GM18507 (cell line): ENCODE measurements around the gene PER2.
A peak's percentile ranks its signal among the peaks of the same experiment; 100 is the strongest.
"Not testable (repeated sequence)": the region's sequence is repeated elsewhere in the genome, so short reads cannot be mapped to it uniquely, and the experiment has no call there.

Experiments used
- DNase-seq: peaks from one replicate; pipeline ENCODE4 v3.0.0; 2011; ENCODE audit warnings: low read depth; ENCODE audit not compliant: insufficient read length; ENCODE audit errors: extremely low spot score
- FAIRE-seq: peaks from 2 replicates; lab custom pipeline; 2011; peaks lifted over from hg19 to GRCh38; lab: Jason Lieb, UNC

The PER2 gene

GRCh38 chr2:238287737-238288649, at the start of gene PER2:
PER2 (minus strand) TSS chr2:238288610; CDS start chr2:238277936, 10,674 bp downstream.
- DNase-seq (peak; percentile 25), FAIRE-seq (peak; percentile 56)

GRCh38 chr2:238337846-238338245, 49.4 kb upstream of the PER2 start:
- FAIRE-seq (no peak), DNase-seq (no peak)

- DNase-seq, result no peak
- FAIRE-seq, result no peak
Observed at GRCh38 chr2:238336793-238337444, 48.5 kb upstream of the PER2 start.

GRCh38 chr2:238336151-238336550, 47.7 kb upstream of the PER2 start:
- no peak for DNase-seq
- no peak for FAIRE-seq

GRCh38 chr2:238335591-238335990, 47.2 kb upstream of the PER2 start:
- FAIRE-seq, DNase-seq: not testable (repeated sequence)

GRCh38 chr2:238334885-238335284, 46.5 kb upstream of the PER2 start:
- no peak for DNase-seq
- FAIRE-seq, result no peak

- FAIRE-seq (no peak), DNase-seq (no peak)
Observed at GRCh38 chr2:238331916-238332315, 43.5 kb upstream of the PER2 start.

- FAIRE-seq (no peak), DNase-seq (no peak)
Observed at GRCh38 chr2:238330391-238330790, 42.0 kb upstream of the PER2 start.

GRCh38 chr2:238327751-238328150, 39.3 kb upstream of the PER2 start:
- no peak for FAIRE-seq
- DNase-seq, result no peak

GRCh38 chr2:238326801-238327365, 38.5 kb upstream of the PER2 start:
- no peak for DNase-seq
- FAIRE-seq, result no peak

- DNase-seq (no peak), FAIRE-seq (no peak)
Observed at GRCh38 chr2:238325694-238326093, 37.3 kb upstream of the PER2 start.

- FAIRE-seq, DNase-seq: not testable (repeated sequence)
Observed at GRCh38 chr2:238324248-238324647, 35.8 kb upstream of the PER2 start.

GRCh38 chr2:238322001-238322411, 33.6 kb upstream of the PER2 start:
- FAIRE-seq, result no peak
- DNase-seq, result no peak

- FAIRE-seq, result no peak
- DNase-seq, result no peak
Observed at GRCh38 chr2:238321467-238321866, 33.1 kb upstream of the PER2 start.

GRCh38 chr2:238320648-238321281, 32.4 kb upstream of the PER2 start:
- DNase-seq (no peak), FAIRE-seq (no peak)

GRCh38 chr2:238320246-238320647, 31.8 kb upstream of the PER2 start, which contains the start of gene TRAF3IP1:
TRAF3IP1 (plus strand) TSS chr2:238320518; CDS start chr2:238320663, 145 bp downstream.
- FAIRE-seq (peak; percentile 79), DNase-seq (peak; percentile 96)

- FAIRE-seq (no peak), DNase-seq (no peak)
Observed at GRCh38 chr2:238315031-238315595, 26.7 kb upstream of the PER2 start.

- DNase-seq, result no peak
- FAIRE-seq, result no peak
Observed at GRCh38 chr2:238314576-238314975, 26.2 kb upstream of the PER2 start.

GRCh38 chr2:238313991-238314350, 25.6 kb upstream of the PER2 start:
- DNase-seq (no peak), FAIRE-seq (no peak)
